ENCODE results near the gene AMHR2. TPM values are rescaled to one million over a fixed set of nuclear protein-coding genes. Genes with fewer than 3 reads are reported as not detected.

AMHR2 gene
- total RNA-seq, 4 donors from 2014 or later = 0.23 TPM; not detected in 3

GRCh38 chr12:53466640-53467039 is 43.0 kb downstream of the AMHR2 start:
- no peak overlapping the region for H3K4me3 ChIP-seq
- 73% methylated on average over 4 of the region's 4 CpGs for WGBS
- peaks cover 17% of the 10 kb centered on the region for H3K4me1 ChIP-seq
- no peak for TF ChIP-seq CTCF (IDR thresholded peaks at IDR 0.05)
- no peak for TF ChIP-seq EP300 (IDR thresholded peaks at IDR 0.05)
- no peak for TF ChIP-seq POLR2AphosphoS5 (IDR thresholded peaks at IDR 0.05)
- no peak for TF ChIP-seq POLR2A (IDR thresholded peaks at IDR 0.05)
- no peak overlapping the region for H3K27ac ChIP-seq
- no peaks in the 10 kb centered on the region for H3K27me3 ChIP-seq
- peaks cover 100% of the 10 kb centered on the region for H3K36me3 ChIP-seq
- no peak for DNase-seq (ENCODE audit: low spot score in 2 of 2)
- no peaks in the 10 kb centered on the region for H3K9me3 ChIP-seq

GRCh38 chr12:53467082-53467481 is 43.4 kb downstream of the AMHR2 start:
- Histone ChIP-seq H3K4me1 (peaks cover 21% of the 10 kb centered on the region), H3K9me3 (no peaks in the 10 kb centered on the region), H3K27ac (no peak overlapping the region), H3K27me3 (no peaks in the 10 kb centered on the region), H3K36me3 (peaks cover 100% of the 10 kb centered on the region), H3K4me3 (no peak overlapping the region)
- TF ChIP-seq EP300 (IDR thresholded peaks at IDR 0.05) = no peak
- TF ChIP-seq POLR2A (IDR thresholded peaks at IDR 0.05) = no peak
- TF ChIP-seq POLR2AphosphoS5 (IDR thresholded peaks at IDR 0.05) = no peak
- TF ChIP-seq CTCF (IDR thresholded peaks at IDR 0.05) = no peak
- no peak for DNase-seq (ENCODE audit: low spot score in 2 of 2)
- 76% methylated on average over 5 of the region's 5 CpGs for WGBS

GRCh38 chr12:53467880-53468279 is 44.2 kb downstream of the AMHR2 start:
- TF ChIP-seq POLR2AphosphoS5 (IDR thresholded peaks at IDR 0.05) (no peak), EP300 (IDR thresholded peaks at IDR 0.05) (no peak), CTCF (IDR thresholded peaks at IDR 0.05) (no peak), POLR2A (IDR thresholded peaks at IDR 0.05) (no peak)
- Histone ChIP-seq H3K36me3 (peaks cover 100% of the 10 kb centered on the region), H3K9me3 (no peaks in the 10 kb centered on the region), H3K27ac (no peak overlapping the region), H3K4me1 (peaks cover 21% of the 10 kb centered on the region), H3K4me3 (no peak overlapping the region), H3K27me3 (no peaks in the 10 kb centered on the region)
- WGBS = 62% methylated on average over 2 of the region's 2 CpGs
- no peak for DNase-seq (ENCODE audit: low spot score in 2 of 2)

GRCh38 chr12:53468282-53468681 is 44.6 kb downstream of the AMHR2 start:
- peaks cover 23% of the 10 kb centered on the region for H3K4me1 ChIP-seq
- no peak for DNase-seq (ENCODE audit: low spot score in 2 of 2)
- H3K36me3 ChIP-seq = peaks cover 100% of the 10 kb centered on the region
- H3K4me3 ChIP-seq = no peak overlapping the region
- no peaks in the 10 kb centered on the region for H3K9me3 ChIP-seq
- TF ChIP-seq EP300 (IDR thresholded peaks at IDR 0.05) = no peak
- TF ChIP-seq CTCF (IDR thresholded peaks at IDR 0.05) = no peak
- TF ChIP-seq POLR2A (IDR thresholded peaks at IDR 0.05) = no peak
- TF ChIP-seq POLR2AphosphoS5 (IDR thresholded peaks at IDR 0.05) = no peak
- H3K27ac ChIP-seq = no peak overlapping the region
- H3K27me3 ChIP-seq = no peaks in the 10 kb centered on the region
- 76% methylated on average over 1 of the region's 1 CpG for WGBS

GRCh38 chr12:53472056-53472582 is 48.5 kb downstream of the AMHR2 start:
- no peak overlapping the region for H3K27ac ChIP-seq
- H3K36me3 ChIP-seq = peaks cover 100% of the 10 kb centered on the region

More at GRCh38 chr12:53472056-53472582, 48.5 kb downstream of the AMHR2 start:
- TF ChIP-seq POLR2A (IDR thresholded peaks at IDR 0.05) (no peak), EP300 (IDR thresholded peaks at IDR 0.05) (no peak), POLR2AphosphoS5 (IDR thresholded peaks at IDR 0.05) (no peak), CTCF (IDR thresholded peaks at IDR 0.05) (no peak)
- Histone ChIP-seq H3K4me3 (no peak overlapping the region), H3K9me3 (no peaks in the 10 kb centered on the region), H3K27me3 (no peaks in the 10 kb centered on the region), H3K4me1 (peaks cover 22% of the 10 kb centered on the region)
- DNase-seq (ENCODE audit: low spot score in 2 of 2) = no peak
- 94% methylated on average over 1 of the region's 1 CpG for WGBS

All from suprapubic skin (tissue), 4 donors.